Measurements from ENCODE around the gene SSBP2. TPM values are rescaled to one million over a fixed set of nuclear protein-coding genes. Genes with fewer than 3 reads are reported as not detected.

The SSBP2 gene
- total and polyA plus RNA-seq, 2 of the 8 experiments (the other 6 are each of a cell fraction or from before 2014, with no cell fraction given), result 21.5 to 36.2 TPM

DNA sequence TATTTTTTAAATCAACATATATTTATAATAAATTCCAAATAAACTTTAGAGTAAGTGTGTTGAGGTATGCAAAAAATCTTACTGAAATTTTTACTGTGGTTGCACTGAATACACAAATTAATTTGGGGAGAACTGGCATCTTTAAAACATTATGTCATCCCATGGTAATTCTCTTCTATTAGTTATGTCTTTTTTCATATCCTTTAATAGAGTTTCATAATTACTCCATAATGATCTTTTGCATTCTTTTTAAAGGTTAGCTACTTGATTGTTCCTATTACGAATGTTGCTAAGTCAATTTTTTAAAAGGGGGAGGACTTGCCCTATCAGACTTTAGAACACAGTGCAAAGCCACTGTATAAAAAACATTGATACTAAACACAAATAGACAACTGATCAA, 26.8 kb downstream of the SSBP2 start:
- Histone ChIP-seq H3K18ac (ENCODE audit: extremely low read depth, low read length) (no peak overlapping the region), H3K56ac (replicated peaks; ENCODE audit: insufficient read length, low read depth, low read length) (no peak overlapping the region), H2BK12ac (ENCODE audit: low read depth, low read length) (no peak overlapping the region), H3K27me3 (replicated peaks in 1 of 4; ENCODE audit: control insufficient read depth in 3 of 4, extremely low read depth in 1 of 4, insufficient read depth in 3 of 4, low read length in 3 of 4) (no peaks in the 10 kb centered on the region), H3K23me2 (ENCODE audit: low read depth, low read length) (no peaks in the 10 kb centered on the region), H4K5ac (ENCODE audit: insufficient read length, low read depth, low read length) (no peak overlapping the region), H3K79me2 (ENCODE audit: control insufficient read depth in 1 of 2, insufficient read depth in 2 of 2, low read length in 2 of 2) (peaks cover 0 to 5% of the 10 kb centered on the region in 2 experiments; a peak in 2 of 4 replicates), H4K8ac (ENCODE audit: extremely low read depth, insufficient read depth, low read length) (no peak overlapping the region), H3K4ac (replicated peaks; ENCODE audit: insufficient read length, low read depth, low read length) (no peak overlapping the region), H2AFZ (ENCODE audit: low read length) (no peak overlapping the region), H2BK5ac (ENCODE audit: low read depth, low read length) (no peak overlapping the region), H3K79me1 (ENCODE audit: low read depth, low read length) (no peaks in the 10 kb centered on the region), H3K27ac (ENCODE audit: low read depth, low read length) (no peak overlapping the region), H2BK20ac (ENCODE audit: low read length) (no peak overlapping the region), H3K4me2 (ENCODE audit: insufficient read depth in 1 of 2, low read depth in 2 of 2, low read length in 2 of 2) (no peak overlapping the region), H3K9ac (replicated peaks in 1 of 4; ENCODE audit: extremely low read depth in 1 of 4, low read depth in 3 of 4, low read length in 3 of 4) (no peak overlapping the region), H4K20me1 (replicated peaks in 1 of 2; ENCODE audit: control insufficient read depth in 1 of 2, insufficient read depth in 2 of 2, low read length in 2 of 2) (peaks cover 0 to 2% of the 10 kb centered on the region in 2 experiments), H3K14ac (ENCODE audit: insufficient read length) (no peak overlapping the region), H2BK15ac (ENCODE audit: low read length) (no peak overlapping the region), H3K4me3 (ENCODE audit: extremely low read depth in 1 of 4, insufficient read depth in 2 of 4, low read depth in 3 of 4, low read length in 4 of 4) (no peak overlapping the region), H2BK120ac (replicated peaks; ENCODE audit: low read depth, low read length) (no peak overlapping the region), H2AK5ac (ENCODE audit: low read depth, low read length) (no peak overlapping the region), H3K4me1 (replicated peaks in 1 of 4; ENCODE audit: control insufficient read depth in 3 of 4, insufficient read depth in 4 of 4, low read length in 3 of 4) (peaks cover 0 to 11% (median 5%) of the 10 kb centered on the region in 4 experiments; a peak in 2 of 7 replicates), H3K36me3 (ENCODE audit: control insufficient read depth in 2 of 4, insufficient read depth in 4 of 4, low read length in 3 of 4) (no peaks in the 10 kb centered on the region), H3K9me3 (ENCODE audit: insufficient read depth in 2 of 2, low read depth in 1 of 2, low read length in 1 of 2) (no peaks in the 10 kb centered on the region), H4K91ac (replicated peaks; ENCODE audit: insufficient read length, low read length) (no peak overlapping the region), H3K23ac (ENCODE audit: insufficient read length) (no peak overlapping the region)
- POLR2A ChIA-PET (ENCODE audit: partially characterized antibody), result no interaction called here
- FAIRE-seq, result no peak
- TF ChIP-seq KDM4A (IDR thresholded peaks at IDR 0.05; ENCODE audit: low read depth, low read length, severe bottlenecking) (no peak), EZH2 (IDR thresholded peaks at IDR 0.05; ENCODE audit: low read depth, low read length, severe bottlenecking) (no peak), SP1 (IDR thresholded peaks at IDR 0.05; ENCODE audit: low read depth, low read length) (no peak), TCF12 (IDR thresholded peaks at IDR 0.05; ENCODE audit: low read depth, low read length) (no peak), BRCA1 (IDR thresholded peaks at IDR 0.05; ENCODE audit: low read depth, low read length) (no peak), ZNF274 (IDR thresholded peaks at IDR 0.05; ENCODE audit: borderline replicate concordance, extremely low read depth, low read length) (no peak), MAFK (IDR thresholded peaks at IDR 0.05; ENCODE audit: low read depth, low read length) (no peak), CHD2 (IDR thresholded peaks at IDR 0.05; ENCODE audit: low read length) (no peak), SUZ12 (IDR thresholded peaks at IDR 0.05; ENCODE audit: low read length) (no peak), RAD21 (IDR thresholded peaks at IDR 0.05 in 1 of 2, conservative IDR thresholded peaks at IDR 0.05 in 1 of 2; ENCODE audit: low read depth in 2 of 2, low read length in 2 of 2) (no peak)
- TF ChIP-seq, protein P1, sequence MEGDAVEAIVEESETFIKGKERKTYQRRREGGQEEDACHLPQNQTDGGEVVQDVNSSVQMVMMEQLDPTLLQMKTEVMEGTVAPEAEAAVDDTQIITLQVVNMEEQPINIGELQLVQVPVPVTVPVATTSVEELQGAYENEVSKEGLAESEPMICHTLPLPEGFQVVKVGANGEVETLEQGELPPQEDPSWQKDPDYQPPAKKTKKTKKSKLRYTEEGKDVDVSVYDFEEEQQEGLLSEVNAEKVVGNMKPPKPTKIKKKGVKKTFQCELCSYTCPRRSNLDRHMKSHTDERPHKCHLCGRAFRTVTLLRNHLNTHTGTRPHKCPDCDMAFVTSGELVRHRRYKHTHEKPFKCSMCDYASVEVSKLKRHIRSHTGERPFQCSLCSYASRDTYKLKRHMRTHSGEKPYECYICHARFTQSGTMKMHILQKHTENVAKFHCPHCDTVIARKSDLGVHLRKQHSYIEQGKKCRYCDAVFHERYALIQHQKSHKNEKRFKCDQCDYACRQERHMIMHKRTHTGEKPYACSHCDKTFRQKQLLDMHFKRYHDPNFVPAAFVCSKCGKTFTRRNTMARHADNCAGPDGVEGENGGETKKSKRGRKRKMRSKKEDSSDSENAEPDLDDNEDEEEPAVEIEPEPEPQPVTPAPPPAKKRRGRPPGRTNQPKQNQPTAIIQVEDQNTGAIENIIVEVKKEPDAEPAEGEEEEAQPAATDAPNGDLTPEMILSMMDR (IDR thresholded peaks at IDR 0.05; ENCODE audit: control extremely low read depth in 1 of 3, insufficient read depth in 1 of 3, low read depth in 1 of 3, low read length in 3 of 3), result no peak
- TF ChIP-seq, protein P2, sequence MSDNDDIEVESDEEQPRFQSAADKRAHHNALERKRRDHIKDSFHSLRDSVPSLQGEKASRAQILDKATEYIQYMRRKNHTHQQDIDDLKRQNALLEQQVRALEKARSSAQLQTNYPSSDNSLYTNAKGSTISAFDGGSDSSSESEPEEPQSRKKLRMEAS (IDR thresholded peaks at IDR 0.05), result no peak
- DNase-seq (ENCODE audit: low read depth in 1 of 2, low spot score in 2 of 2), result no peak
- CTCF ChIA-PET (ENCODE audit: partially characterized antibody), result no interaction called here
- 83% methylated on average over 1 of the region's 1 CpG; no CpG with 5 or more reads in 1 of the 2 experiments for WGBS, 2 experiments (ENCODE audit: extremely low coverage in 1 of 2, insufficient coverage in 1 of 2, insufficient read length in 1 of 2, insufficient replicate concordance in 2 of 2, low coverage in 1 of 2, low lambda C conversion rate in 2 of 2, missing lambda C conversion rate in 1 of 2)
